MM.1S (cell line): ENCODE data around the gene ITGA2B.

Experiments used
- DNase-seq: peaks from one replicate; pipeline ENCODE4 v3.0.0-alpha.2; 2015
- H2AFZ ChIP-seq: fragments of 300-600 bp; sonication (generic); 2 replicates; pipeline ENCODE4 v1.6.0; 2016; ENCODE audit warnings: antibody characterized with exemption, low read length
- H3F3A ChIP-seq: fragments of 300-600 bp; sonication (generic); 2 replicates; pipeline ENCODE4 v1.6.1; 2016; ENCODE audit warnings: mild to moderate bottlenecking, antibody characterized with exemption, low read length, moderate library complexity, mixed read lengths; ENCODE audit not compliant: insufficient read depth
- H3K27ac ChIP-seq: fragments of 300-600 bp; sonication (generic); 2 replicates; pipeline ENCODE4 v1.5.1; 2016; ENCODE audit warnings: mild to moderate bottlenecking, low read length
- H3K27me3 ChIP-seq: fragments of 300-600 bp; sonication (generic); replicated peaks from 2 replicates; pipeline ENCODE4 v1.6.0; 2016; ENCODE audit warnings: low read length; ENCODE audit not compliant: insufficient read depth
- H3K36me3 ChIP-seq: fragments of 300-600 bp; sonication (generic); replicated peaks from 2 replicates; pipeline ENCODE4 v1.6.1; 2016; ENCODE audit warnings: mild to moderate bottlenecking, low read length, mixed read lengths; ENCODE audit not compliant: insufficient read depth
- H3K4me1 ChIP-seq: fragments of 300-600 bp; sonication (generic); 2 replicates; pipeline ENCODE4 v1.6.1; 2016; ENCODE audit warnings: low read length, mixed read lengths
- H3K4me2 ChIP-seq: fragments of 300-600 bp; sonication (generic); 2 replicates; pipeline ENCODE4 v1.6.0; 2016; ENCODE audit warnings: low read depth, low read length
- H3K4me3 ChIP-seq: fragments of 300-600 bp; sonication (generic); 2 replicates; pipeline ENCODE4 v1.5.1; 2016; ENCODE audit warnings: low read length, mixed read lengths
- H3K79me2 ChIP-seq: fragments of 300-600 bp; sonication (generic); 2 replicates; pipeline ENCODE4 v1.6.1; 2016; ENCODE audit warnings: mixed run types, low read length, mixed read lengths
- H3K9ac ChIP-seq: fragments of 300-600 bp; sonication (generic); 2 replicates; pipeline ENCODE4 v1.6.1; 2016; ENCODE audit warnings: low read length, mixed read lengths
- H3K9me2 ChIP-seq: fragments of 300-600 bp; sonication (generic); replicated peaks from 2 replicates; pipeline ENCODE4 v1.6.1; 2016; ENCODE audit warnings: mild to moderate bottlenecking, low read length, mixed read lengths; ENCODE audit not compliant: insufficient read depth
- H3K9me3 ChIP-seq: fragments of 300-600 bp; sonication (generic); replicated peaks from 2 replicates; pipeline ENCODE4 v1.6.1; 2016; ENCODE audit warnings: mild to moderate bottlenecking, low read length, mixed read lengths; ENCODE audit not compliant: insufficient read depth
- H4K20me1 ChIP-seq: fragments of 300-600 bp; sonication (generic); 2 replicates; pipeline ENCODE4 v1.6.1; 2016; ENCODE audit warnings: mild to moderate bottlenecking, low read length, moderate library complexity, mixed read lengths; ENCODE audit not compliant: insufficient read depth
- CTCF ChIP-seq: fragments of 300-600 bp; sonication (generic); IDR thresholded peaks from 2 replicates; pipeline ENCODE4 v1.5.1; 2016; ENCODE audit warnings: antibody characterized with exemption, low read length, mixed read lengths
- EZH2 ChIP-seq: fragments of 300-600 bp; sonication (generic); optimal IDR thresholded peaks from 2 replicates; pipeline ENCODE3; 2017; ENCODE audit warnings: low read depth, mild to moderate bottlenecking, antibody characterized with exemption, low read length, mixed read lengths
- EZH2phosphoT487 ChIP-seq: fragments of 300-600 bp; sonication (generic); IDR thresholded peaks from 2 replicates; pipeline ENCODE4 v1.6.1; 2018; ENCODE audit warnings: antibody characterized with exemption, low read length

ITGA2B gene

GRCh38 chr17:44417553-44417952, 28.1 kb upstream of the ITGA2B start:
- Histone ChIP-seq H3K9me3 (no peaks in the 10 kb centered on the region), H3K9me2 (no peaks in the 10 kb centered on the region), H3K27me3 (no peaks in the 10 kb centered on the region), H3K4me1 (no peaks in the 10 kb centered on the region), H3K4me3 (no peak overlapping the region), H3F3A (no peaks in the 10 kb centered on the region), H3K4me2 (no peak overlapping the region), H3K79me2 (no peaks in the 10 kb centered on the region), H3K36me3 (no peaks in the 10 kb centered on the region; the same call in 1 of the 2 replicates), H4K20me1 (no peaks in the 10 kb centered on the region), H2AFZ (no peak overlapping the region), H3K9ac (no peak overlapping the region), H3K27ac (no peak overlapping the region)
- DNase-seq: no peak
- TF ChIP-seq CTCF (no peak), EZH2 (no peak), EZH2phosphoT487 (no peak)

- H3K27ac ChIP-seq: no peak overlapping the region
- TF ChIP-seq EZH2phosphoT487 (no peak), EZH2 (no peak), CTCF (no peak)
- no peak overlapping the region for H3K9ac ChIP-seq
- DNase-seq: no peak
- H3K4me1 ChIP-seq: no peaks in the 10 kb centered on the region
- no peaks in the 10 kb centered on the region for H3K27me3 ChIP-seq
- no peaks in the 10 kb centered on the region for H3K9me3 ChIP-seq
- no peaks in the 10 kb centered on the region for H3K79me2 ChIP-seq
- H3K9me2 ChIP-seq: no peaks in the 10 kb centered on the region
- no peaks in the 10 kb centered on the region; the same call in 1 of the 2 replicates for H3K36me3 ChIP-seq
- no peak overlapping the region for H3K4me2 ChIP-seq
- H2AFZ ChIP-seq: no peak overlapping the region
- H3K4me3 ChIP-seq: no peak overlapping the region
- H4K20me1 ChIP-seq: no peaks in the 10 kb centered on the region
- H3F3A ChIP-seq: no peaks in the 10 kb centered on the region
These were observed 27.3 kb upstream of the ITGA2B start for GRCh38 chr17:44416558-44417289.

- Histone ChIP-seq H3K79me2 (no peaks in the 10 kb centered on the region), H3K4me3 (no peak overlapping the region), H3K4me2 (no peak overlapping the region), H3K27ac (no peak overlapping the region), H3K9me2 (no peaks in the 10 kb centered on the region), H4K20me1 (no peaks in the 10 kb centered on the region), H3K36me3 (no peaks in the 10 kb centered on the region; the same call in 1 of the 2 replicates), H3K4me1 (no peaks in the 10 kb centered on the region), H3K9ac (no peak overlapping the region), H3K9me3 (no peaks in the 10 kb centered on the region), H3F3A (no peaks in the 10 kb centered on the region), H3K27me3 (no peaks in the 10 kb centered on the region), H2AFZ (no peak overlapping the region)
- TF ChIP-seq EZH2: no peak
- TF ChIP-seq EZH2phosphoT487: no peak
- TF ChIP-seq CTCF: no peak
- no peak for DNase-seq
These were observed 25.1 kb upstream of the ITGA2B start for GRCh38 chr17:44414394-44415155.
